ENCODE data around the gene SEL1L3.
"Not testable (repeated sequence)": the region's sequence is repeated elsewhere in the genome, so short reads cannot be mapped to it uniquely, and the experiment has no call there.

Gene SEL1L3

GRCh38 chr4:25879091-25879584 lies 16.4 kb upstream of the SEL1L3 start:
- no peak for DNase-seq

GRCh38 chr4:25878676-25879075 lies 15.9 kb upstream of the SEL1L3 start:
- no peak for DNase-seq

GRCh38 chr4:25875281-25875745 lies 12.5 kb upstream of the SEL1L3 start:
- peak; percentile 54 for DNase-seq

- DNase-seq: no peak
Measured at GRCh38 chr4:25874655-25875054, 11.9 kb upstream of the SEL1L3 start.

- no peak for DNase-seq
Measured at GRCh38 chr4:25873632-25874129, 10.9 kb upstream of the SEL1L3 start.

GRCh38 chr4:25872851-25873631 lies 10.3 kb upstream of the SEL1L3 start:
- no peak for DNase-seq

GRCh38 chr4:25870081-25870480 lies 7.3 kb upstream of the SEL1L3 start:
- DNase-seq: no peak

- no peak for DNase-seq
Measured at GRCh38 chr4:25867781-25868294, 5.0 kb upstream of the SEL1L3 start.

- not testable (repeated sequence) for DNase-seq
Measured at GRCh38 chr4:25866401-25866800, 3.6 kb upstream of the SEL1L3 start.

GRCh38 chr4:25865586-25865985 lies 2.8 kb upstream of the SEL1L3 start:
- DNase-seq: peak; percentile 34

GRCh38 chr4:25863831-25864418 lies 1.1 kb upstream of the SEL1L3 start:
- no peak for DNase-seq

- DNase-seq: peak; percentile 21
Measured at GRCh38 chr4:25863347-25863784, 578 bp upstream of the SEL1L3 start.

GRCh38 chr4:25861951-25862410 lies 807 bp downstream of the SEL1L3 start:
- peak; percentile 43 for DNase-seq

- no peak for DNase-seq
Measured at GRCh38 chr4:25861280-25861950, 1.4 kb downstream of the SEL1L3 start.

GRCh38 chr4:25860586-25861279 lies 2.1 kb downstream of the SEL1L3 start:
- peak; percentile 45 for DNase-seq

GRCh38 chr4:25859429-25860148 lies 3.2 kb downstream of the SEL1L3 start:
- no peak for DNase-seq

- DNase-seq: no peak
Measured at GRCh38 chr4:25857851-25858400, 4.9 kb downstream of the SEL1L3 start.

GRCh38 chr4:25857403-25857802 lies 5.4 kb downstream of the SEL1L3 start:
- DNase-seq: no peak

- no peak for DNase-seq
Measured at GRCh38 chr4:25856756-25857155, 6.0 kb downstream of the SEL1L3 start.

- DNase-seq: no peak
Measured at GRCh38 chr4:25852103-25852502, 10.7 kb downstream of the SEL1L3 start.

GRCh38 chr4:25847329-25847728 lies 15.5 kb downstream of the SEL1L3 start:
- DNase-seq: no peak
